Stimulated activated CD4-positive, alpha-beta T cell treated with anti-CD3 and anti-CD28 coated beads, Interleukin-2, amount 100 ng/mL, for 48 hours (primary cell): ENCODE measurements around the gene PXN.
A peak's percentile ranks its signal among the peaks of the same experiment; 100 is the strongest.
"Not testable (repeated sequence)": the region's sequence is repeated elsewhere in the genome, so short reads cannot be mapped to it uniquely, and the experiment has no call there.

Source experiments
- DNase-seq, 2 donors: peaks; one replicate each; pipeline ENCODE4 v3.0.0-alpha.2; 2020

The PXN gene

DNA sequence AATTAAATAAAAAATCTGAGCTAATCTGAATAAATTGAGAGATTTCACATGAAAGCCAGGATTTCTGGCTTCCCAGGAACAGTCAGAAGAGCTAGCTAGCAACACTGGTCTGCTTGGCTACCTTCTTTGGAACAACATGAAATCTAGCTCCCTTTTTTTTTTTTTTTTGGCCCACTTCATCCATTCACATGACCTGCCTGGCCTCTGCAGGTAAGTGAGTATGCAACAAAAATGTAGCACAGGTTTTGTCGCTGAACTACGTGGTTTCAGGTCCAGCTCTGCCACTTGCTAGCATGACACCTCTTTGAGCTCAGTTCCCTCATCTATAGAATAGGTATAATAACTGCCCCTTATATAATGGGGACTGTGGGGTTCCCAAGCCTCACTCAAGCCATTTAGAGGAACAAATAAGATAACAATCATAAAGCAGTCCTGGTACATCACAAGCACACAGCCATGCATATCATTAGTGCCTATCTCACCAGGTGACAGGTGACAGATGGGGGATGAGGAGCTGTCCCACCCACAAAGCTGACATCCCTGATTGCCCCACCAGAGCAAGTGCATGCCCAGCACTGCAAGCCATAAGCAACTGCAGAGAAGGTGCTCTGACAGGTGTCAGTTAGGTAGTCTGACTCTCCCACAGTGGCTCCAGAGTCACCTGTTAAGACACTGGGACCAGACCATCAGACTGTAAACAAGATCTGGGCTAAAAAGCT lies 25.6 kb downstream of the PXN start:
- DNase-seq = no peak

DNA sequence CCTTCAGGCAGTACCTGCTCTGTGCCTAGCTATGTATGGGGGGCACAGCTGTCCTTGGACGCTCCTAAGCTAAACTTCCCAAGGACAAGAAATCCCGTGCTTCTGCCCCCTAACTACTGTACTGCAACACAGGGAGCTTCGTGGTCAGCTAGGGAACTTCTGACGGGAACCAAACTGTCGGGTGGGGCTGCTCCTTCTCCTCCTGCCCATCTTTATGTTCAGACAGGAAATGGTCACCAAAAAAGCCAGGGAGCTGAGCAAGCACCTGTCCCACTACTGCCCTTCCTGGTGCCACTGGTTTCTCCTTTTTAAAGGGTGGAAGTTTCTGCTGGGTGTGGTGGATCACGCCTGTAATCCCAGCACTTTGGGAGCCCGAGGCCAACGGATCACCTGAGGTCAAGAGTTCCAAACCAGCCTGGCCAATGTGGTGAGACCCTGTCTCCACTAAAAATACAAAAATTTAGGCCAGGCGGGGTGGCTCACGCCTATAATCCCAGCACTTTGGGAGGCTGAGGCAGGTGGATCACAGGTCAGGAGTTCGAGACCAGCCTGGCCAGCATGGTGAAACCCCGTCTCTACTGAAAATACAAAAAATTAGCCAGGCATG lies 26.6 kb downstream of the PXN start:
- DNase-seq = no peak

DNA sequence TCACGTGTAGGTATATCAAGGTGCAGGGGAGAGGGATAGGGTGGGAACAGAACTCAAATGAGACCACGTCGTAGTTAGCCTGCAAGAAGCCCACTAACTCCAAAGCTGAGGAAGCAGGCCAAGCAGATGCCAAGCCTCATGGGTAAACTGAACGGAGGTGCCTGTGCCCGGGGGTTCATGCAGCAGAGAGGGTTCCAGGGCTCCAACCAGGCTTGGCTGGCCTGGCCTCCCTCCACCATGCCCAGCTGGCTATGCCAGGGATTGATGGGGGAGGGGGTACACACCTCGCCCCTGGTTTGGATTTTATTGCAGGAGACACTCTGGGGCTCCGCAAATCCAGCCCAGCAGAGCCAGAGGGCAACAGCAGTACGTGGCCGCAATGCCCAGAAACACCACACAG lies 27.3 kb downstream of the PXN start:
- no peak for DNase-seq

GRCh38 chr12:120237360-120238171 lies 28.0 kb downstream of the PXN start:
- DNase-seq = no peak

DNA sequence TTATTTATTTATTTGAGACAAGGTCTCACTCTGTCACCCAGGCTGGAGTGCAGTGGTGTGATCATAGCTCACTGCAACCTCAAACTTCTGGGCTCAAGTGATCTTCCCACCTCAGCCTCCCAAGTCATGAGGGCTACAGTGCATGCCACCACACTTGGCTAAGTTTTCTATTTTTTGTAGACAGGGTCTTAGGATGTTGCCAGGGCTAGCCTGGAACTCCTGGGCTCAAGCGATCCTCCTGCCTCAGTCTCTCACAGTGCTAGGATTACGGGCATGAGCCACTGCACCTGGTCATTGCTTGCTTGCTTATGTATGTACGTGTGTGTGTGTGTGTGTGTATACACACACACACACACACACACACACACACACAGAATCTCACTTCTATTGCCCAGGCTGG lies 28.7 kb downstream of the PXN start:
- DNase-seq = not testable (repeated sequence)

DNA sequence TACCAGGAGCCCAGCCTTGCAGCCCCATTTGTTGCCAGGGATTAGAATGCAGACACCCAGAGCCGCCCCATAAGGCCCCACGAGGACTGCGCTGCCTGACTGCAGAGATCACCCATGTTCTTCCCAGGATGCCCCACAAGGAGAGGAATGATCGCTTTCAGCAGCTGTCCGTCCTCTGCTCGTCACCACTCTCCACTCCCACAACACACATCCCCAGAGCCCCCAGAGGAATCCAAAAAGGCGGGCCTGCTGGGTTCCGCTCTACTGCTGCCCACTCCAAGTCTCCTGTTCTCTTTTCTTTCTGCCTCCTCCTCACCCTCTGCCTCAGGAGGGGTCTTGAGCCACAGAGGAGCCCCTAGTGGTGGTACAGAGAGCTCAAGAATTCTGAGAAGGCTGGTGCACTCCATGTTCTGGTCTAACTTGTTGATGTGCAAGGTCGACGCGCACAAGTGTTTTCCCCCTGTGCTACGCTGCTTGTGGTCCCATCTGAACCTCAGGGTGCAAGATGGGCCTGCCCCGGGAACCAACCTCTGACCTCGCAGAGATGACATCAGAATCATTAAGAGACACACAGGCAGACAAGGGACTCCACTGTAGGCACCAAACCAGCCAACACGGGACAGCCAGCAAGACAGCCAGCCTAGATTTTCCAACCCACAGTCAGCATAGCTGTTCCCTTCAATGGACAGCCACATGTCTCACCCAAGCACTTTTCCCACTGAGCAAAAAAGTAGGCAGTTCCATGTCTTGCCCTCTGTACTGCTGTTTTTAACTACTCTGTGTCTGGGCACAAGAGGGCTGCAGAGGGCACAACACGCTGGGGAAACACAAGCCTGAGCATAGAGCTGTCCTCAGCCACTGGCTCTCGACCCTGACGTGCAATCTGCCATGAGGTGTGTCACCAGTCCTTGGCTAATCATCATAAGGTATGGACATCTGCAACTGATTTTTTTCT lies 29.9 kb downstream of the PXN start:
- DNase-seq = no peak

- DNase-seq = no peak
Measured at GRCh38 chr12:120234643-120235368, 30.7 kb downstream of the PXN start.

DNA sequence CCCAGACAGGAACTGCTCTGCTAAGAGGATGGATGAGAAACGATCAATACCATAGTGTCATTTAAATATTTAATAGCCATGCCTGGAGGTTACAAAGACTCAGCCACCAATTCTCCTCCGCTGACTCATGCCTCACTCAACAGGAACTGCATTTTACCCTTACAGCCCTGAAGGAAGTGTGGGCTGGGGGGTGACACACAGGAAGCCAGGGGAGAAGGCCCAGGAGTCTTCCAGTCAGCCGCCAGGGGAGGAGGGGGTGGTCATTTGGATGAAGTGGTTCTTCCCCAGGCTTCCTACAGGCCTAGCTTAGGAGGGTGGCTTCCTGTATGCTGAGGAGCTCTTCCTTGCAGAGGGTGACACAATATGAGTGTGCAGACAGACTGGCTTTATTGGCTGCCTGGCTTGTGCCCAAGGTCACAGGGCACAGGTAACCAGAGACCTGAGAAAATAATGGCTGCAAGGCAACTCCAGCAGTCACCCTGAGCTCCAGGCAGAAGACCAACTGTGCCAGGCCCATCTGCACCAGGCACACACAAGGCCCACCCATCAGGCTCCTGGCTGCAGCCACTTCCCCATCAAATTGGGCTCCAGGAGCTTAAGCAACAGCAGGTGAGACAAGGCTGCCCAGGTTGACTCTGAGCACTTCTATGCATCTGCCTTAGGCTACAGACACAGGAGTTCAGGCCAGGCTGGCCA lies 34.1 kb downstream of the PXN start:
- peak; percentile 69 to 73 for DNase-seq

DNA sequence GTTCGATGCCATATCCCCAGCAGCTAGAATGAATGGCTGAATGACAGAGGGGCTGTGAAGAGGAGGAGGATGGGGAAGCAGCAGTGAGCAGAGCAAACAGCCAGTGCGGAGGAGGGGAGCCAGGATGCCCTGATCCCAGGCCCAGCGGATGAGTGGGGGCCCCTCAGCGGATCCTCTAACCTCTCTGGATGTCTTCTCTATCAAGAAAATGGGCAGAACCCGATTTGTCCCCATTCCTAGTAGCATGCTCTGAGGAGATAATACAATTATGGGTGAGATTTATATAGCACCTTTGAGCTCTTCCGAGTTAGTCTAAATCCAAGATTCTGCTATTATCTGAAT lies 34.6 kb downstream of the PXN start:
- DNase-seq = no peak

DNA sequence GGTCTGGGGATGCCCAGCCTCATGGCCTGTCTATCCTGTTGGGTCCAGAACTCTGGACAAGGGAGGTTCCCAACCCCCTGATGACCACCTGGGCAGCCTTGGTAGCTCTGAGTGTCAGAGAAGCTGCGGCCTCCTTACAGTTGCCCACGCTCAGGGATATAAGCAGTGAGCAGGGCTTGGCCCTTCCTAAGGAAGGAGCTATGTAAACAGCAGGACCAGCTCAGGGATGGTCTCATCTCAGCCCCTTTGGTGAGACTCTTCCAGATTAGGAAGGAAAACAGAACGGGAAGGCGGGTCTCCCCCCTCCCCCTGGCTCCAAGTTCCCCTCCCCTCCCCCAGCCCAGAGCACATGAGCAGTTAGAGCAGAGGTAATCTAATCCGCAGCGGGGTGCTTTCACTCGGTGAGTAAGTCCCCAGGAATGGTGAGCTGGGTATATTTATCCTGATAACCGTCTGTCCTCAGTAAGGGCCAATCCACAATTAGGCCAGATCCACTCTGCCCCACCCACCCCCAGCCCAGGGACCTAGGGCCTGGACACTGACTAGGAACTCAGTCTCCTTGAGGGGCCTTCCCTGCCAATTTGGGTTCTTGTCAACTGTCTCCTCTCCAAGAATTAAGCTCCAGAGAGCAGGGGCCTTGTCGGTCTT lies 35.1 kb downstream of the PXN start:
- DNase-seq = no peak

DNA sequence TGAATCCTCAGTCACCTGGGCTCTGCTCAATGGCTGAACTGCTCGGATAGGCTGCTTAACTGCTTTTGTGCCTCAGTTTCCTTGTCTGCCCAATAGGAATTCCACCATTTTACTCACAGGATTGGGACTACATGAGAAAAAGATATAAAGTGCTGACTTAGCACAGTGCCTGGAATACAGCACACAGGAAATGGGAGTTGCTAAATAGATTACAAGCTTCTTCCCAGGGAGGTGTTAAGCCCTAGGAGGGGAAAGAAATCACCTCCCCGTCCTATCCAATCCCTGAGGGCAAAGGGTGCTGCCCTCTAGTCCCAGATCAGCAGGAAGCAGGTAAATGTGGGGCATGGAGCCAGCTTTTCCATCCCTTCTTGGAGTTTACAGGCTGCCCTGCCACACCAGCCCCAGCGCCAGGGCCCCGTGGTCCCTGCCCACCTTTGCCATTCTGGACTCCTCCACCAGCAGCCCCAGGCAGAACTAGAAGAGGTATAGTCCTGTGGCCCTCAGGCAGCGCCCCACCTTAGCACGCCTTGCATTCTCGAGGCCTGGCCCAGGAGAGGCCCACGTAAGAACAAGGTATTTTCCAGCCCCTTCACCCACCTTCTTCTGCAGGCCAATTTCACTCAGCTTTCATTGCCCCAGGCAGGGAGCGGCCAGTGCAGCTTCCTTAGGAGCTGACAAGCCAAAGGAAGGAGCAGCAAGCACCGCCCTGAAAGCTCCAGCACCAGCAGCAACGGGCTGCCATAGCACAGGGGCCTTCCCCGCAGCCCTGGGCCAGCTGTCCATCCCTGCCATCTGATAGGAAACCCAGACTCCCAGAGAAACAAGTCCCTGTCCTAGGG lies 35.8 kb downstream of the PXN start:
- no peak for DNase-seq

GRCh38 chr12:120229071-120229486 lies 36.5 kb downstream of the PXN start:
- no peak for DNase-seq

DNA sequence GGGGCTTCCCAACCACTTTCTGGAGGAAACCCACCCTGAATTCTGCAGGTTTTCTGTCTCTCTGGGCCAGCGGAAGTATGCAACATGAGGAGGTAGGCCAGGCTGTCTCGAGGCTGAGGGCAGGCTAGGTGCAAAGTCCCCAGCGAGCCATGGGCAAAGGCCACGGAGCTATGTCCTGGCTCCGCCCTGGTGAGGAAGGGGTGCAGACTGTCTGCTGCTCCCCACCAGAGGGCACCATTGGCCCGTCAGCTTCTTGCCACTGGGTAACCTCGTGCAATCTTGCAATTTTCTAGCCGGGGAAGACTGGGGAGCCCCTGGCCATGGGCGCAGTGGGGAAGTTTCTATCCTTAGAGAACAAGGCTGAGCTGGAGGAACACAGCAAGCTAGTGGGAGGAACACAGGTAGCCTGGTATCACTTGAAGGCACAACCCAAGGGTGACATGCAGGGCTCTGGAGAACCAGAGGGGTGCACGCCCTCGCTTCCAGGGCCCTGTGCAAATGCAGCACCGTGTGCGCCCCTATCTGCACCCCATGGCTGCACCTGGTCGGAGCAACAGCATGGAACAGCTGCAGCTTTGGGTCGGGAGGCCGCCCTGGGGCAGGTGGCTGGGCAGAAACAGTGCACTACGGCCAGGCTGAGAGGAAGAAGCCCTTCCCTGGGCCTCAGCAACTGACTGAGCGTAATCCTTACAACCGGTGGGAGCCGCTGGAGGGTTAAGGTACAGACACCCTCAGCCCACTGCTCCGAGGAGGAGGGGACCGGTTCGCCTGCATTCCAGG lies 37.0 kb downstream of the PXN start:
- peak; percentile 91 to 92 for DNase-seq

DNA sequence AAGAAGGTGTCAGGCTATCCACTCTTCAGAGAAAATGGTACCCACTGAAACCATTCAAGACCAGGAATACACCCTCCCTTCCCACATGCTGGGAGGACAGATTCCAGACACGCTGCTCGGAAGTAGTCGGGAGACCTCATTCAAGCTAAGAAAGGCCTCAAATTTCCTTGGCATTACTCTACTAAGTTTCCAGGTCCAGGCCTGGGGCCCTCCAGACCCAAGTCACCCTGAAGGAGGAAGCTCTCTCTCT lies 37.6 kb downstream of the PXN start:
- DNase-seq = no peak

DNA sequence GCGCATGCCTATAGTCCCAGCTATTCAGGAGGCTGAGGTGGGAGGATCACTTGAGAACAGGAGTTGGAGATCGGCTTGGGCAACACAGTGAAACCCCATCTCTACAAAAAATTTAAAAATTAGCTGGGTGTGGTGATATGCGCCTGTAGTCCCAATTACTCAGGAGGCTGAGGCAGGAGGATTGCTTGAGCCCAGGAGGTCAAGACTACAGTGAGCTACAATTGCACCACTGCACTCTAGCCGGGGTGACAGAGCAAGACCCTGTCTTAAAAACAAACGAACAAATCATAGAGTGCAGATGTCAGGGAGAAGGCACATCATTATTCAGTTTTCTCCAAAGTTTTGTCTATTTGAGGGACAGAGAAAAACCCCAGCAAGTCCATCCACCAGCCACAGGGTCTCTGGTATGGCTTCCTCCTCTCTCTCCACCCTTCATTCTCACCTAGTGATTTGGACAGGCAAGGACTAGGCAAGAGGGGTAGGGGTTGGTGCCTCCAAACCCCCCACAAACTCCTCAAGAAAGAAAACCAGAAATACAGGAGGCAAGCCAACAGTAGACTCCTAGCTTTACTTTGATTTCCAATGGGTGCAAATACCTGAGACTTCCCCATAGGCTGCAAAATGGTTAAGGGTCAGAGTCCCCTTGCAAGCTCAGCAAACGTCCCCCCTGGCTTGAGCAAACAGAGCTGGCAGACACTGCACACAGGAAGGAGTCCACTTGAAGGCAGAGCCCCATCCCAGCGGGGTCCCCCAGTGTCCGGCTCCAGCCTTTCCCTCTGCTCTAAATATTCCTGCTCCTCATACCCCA lies 38.1 kb downstream of the PXN start:
- DNase-seq = no peak

DNA sequence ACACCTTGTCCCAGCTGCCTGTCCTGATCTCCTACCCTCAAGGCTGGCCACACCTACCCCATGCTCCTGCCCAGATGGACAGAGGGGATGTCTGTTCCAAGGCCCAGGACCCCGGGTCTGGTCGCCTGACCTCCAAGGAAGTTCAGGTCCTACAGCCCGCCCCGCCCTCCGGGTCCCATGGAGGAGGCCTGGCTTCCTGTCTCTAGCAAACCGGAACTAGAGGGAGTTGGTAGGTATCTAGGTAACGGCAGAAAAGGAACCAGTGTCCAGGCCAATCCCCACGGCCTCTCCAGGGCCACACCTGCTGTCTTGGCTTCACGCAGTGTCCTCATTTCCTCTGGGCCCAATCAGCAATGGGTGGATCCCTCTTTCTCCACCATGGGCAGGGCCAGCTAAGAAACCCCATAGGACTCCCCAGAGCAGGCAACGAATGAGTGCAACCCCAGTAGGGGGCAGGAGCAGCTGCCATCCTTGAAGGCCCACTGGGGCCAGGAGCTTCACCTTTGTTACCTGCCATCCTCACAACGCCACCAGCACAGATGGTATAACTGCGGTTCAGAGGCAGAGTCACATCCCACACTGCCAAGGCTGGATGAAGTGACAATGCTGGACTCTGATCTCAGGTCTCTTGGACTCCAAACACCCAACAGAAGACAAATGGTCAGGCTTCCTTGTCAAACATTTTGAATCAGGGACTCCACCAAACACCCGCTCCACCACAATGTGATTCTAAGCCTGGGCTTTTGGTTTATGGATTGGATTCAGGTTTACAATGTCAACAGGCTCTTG lies 39.5 kb downstream of the PXN start:
- no peak for DNase-seq

DNA sequence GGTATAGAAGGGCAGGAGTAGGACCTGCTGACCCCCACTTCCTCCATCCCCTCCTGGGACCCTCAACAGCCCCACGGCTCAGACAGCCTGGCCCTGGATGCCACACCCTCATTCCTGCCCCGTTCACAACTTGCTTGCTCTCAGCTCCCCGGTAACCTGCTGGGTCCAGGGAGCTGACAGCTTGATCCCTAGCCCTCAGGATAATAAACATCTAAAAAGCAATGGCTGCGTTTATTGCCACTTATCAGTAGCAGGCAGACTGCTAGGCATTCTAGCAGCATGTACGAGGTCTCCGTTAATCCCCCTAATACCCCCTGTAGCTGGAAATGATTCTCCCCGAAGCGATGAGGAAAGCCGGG lies 40.4 kb downstream of the PXN start:
- no peak for DNase-seq
